NCI-H2171 treated with DMSO at 0.1 percent for 48 hours (cell line): ENCODE measurements around the gene BSDC1.
A peak's percentile ranks its signal among the peaks of the same experiment; 100 is the strongest.

Experiments
- DNase-seq: peaks from one replicate; lab custom pipeline; 2025; lab: John Stamatoyannopoulos, UW

The BSDC1 gene

DNA sequence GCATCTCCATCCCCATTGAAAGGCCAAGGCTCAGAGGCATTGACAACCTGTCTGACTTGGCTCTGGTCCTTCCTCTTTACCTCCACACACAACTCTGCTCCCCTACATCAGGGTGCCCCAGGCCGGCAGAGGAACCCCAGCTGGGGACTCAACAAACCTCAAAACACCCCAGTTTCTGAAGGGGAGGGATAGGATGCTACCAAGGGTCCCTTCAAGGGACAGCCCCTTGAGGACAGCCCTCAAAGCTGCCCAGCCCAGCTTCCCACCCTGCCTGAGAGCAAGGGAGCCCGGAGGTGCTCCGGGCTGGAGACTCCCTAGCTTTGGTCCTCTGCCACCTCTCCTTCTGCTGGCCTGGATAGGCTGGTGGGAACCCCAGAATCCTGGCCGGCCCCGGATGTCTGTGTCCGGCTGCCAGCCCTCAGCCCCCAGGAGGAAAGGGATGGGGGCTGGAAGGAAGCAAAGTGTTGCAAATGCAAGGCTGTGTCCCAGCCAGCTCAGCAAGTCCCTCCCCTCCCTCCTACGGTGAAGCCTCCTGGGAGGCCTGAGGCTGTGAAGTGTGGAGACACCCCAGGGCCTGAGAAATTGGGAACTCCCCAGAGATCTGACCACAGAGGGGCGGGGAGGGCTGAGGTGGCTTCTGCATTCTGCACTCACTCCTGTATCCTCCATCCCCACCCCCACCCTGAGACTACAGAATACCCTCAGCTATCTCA, 57.1 kb downstream of the BSDC1 start:
- no peak for DNase-seq

DNA sequence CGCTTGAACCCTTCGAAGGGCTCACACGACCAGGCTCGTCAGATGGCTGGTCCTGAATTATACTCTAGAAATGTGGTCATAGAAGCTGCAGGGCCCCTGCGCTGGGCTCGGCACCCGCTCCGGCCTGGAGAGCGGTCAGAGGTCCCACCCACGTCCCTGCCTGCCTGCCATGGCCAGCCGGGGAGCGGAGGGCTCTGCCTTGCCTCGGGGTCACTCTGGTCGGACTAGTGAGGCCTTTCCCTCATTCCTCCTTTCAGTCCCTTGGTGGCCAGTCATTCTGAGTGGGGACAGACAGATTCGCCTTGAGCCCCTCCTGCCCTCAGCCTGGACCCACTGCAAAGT, 57.7 kb downstream of the BSDC1 start:
- no peak for DNase-seq

DNA sequence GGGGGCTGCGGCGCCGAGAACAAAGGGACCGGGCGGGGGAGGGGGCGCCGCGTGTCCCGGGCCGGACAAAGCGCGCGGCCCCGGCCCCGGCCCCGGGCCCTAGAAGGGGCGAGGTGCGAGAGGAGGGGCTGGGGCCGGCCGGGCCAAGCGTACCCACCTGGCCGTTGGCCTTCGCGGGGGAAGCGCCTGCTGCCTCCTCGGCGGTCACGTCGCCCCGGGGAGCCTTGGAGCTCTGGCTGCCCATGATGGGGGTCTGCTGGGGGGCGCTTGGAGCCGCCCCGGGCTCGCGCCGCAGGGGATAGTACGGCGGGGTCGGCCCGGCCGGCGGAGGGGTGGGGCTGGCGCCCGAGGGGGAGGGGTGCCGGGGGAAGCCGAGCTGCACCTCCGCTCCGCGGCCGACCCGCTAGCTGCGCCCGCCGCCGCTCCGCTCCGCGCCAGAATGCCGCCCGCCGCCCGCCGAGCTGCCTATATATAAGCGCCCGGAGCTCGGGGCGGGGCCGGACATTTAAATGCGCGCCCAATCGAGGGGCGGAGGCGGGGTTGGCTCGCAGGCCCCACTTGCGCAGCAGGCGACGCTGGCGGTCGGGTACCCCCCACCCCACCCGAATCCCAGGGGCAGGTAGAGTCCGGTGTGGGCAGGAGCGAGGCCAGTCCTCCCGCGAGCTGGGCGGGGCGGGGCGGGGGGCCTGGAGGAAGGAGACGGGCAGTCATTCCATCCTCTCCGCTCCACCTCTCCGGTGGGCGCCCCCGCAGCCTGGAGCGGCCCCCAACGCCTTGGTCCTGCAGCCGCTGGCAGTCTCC, 58.3 kb downstream of the BSDC1 start, which contains the start of gene MARCKSL1:
Gene MARCKSL1, minus strand, starts transcription at position 444 of the 801 bp plus-strand sequence. Its CDS starts 200 bp downstream, at position 244.
- DNase-seq, result peak; percentile 64

DNA sequence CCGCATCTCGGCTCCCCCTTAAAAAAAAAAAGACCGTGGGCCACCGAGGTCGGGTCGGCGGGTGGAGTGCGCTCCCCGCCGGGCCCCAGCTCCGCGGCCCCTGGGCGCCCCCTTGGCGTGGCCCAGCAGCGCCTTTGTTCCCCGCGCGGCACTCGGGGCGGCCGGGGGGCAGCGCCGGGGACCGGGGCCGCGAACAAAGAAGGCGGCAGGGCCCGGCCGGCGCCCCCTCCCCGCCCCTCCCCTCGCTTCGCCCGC, 58.8 kb downstream of the BSDC1 start:
- DNase-seq, result no peak

DNA sequence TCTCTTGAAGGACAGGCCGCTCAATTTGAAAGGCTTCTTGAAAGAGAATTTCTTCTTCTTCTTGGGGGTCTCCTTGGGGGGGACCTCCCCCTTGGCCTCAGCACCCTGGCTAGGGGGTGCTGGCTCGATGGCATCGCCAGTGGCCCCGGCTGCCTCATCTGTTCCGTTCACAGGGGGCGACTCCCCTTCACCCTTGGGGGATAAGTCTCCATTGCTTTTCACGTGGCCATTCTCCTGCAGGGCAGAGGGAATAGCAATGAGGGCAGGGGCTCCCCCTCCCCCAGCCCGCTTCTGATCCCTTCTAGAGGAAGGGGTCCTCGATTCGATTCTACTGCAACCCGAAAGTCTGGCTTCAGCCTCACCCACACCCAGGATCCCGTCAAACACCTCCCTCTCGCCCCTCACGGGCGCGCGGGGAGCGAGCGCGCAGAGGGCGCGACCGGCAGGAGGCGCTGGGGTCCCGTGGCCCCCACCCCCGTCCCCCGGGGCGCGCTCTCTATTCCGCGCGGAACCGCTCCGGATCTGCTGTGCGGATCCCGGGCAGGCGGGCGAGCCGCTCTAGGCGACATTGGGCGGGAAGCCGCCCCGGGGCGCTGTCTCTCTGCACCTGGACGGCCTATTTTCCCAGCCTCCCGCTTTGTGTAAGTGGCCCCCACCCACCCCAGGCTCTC, 59.2 kb downstream of the BSDC1 start:
- DNase-seq, result peak; percentile 40

DNA sequence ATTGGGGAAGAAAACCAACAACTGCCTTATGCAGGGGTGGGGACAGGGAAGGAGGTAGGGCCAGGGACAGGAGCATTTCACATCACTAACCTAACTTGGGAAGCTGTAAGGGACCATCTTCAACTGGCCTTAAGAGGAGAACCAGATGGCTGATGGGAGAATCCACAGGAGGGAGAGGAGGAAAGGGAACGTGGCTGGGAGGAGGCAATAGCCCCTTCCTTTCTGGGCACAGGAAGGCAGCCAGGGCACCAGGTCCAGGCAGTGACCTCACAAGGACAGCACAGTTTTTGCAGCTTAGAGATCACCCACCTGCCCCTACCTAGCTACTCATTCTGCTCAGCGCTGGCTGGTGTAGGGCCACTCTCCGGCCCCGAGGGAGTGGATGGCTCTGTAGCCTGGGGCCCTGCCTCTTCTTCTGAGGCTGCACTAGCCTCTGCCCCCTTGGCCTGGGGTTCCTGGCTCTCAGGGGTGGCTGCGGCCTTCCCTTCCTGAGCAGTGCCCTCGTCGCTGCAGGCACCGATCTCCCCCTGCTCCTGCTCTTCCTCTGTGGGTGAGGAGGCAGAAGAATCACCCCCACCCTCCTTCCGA, 59.9 kb downstream of the BSDC1 start:
- no peak for DNase-seq

DNA sequence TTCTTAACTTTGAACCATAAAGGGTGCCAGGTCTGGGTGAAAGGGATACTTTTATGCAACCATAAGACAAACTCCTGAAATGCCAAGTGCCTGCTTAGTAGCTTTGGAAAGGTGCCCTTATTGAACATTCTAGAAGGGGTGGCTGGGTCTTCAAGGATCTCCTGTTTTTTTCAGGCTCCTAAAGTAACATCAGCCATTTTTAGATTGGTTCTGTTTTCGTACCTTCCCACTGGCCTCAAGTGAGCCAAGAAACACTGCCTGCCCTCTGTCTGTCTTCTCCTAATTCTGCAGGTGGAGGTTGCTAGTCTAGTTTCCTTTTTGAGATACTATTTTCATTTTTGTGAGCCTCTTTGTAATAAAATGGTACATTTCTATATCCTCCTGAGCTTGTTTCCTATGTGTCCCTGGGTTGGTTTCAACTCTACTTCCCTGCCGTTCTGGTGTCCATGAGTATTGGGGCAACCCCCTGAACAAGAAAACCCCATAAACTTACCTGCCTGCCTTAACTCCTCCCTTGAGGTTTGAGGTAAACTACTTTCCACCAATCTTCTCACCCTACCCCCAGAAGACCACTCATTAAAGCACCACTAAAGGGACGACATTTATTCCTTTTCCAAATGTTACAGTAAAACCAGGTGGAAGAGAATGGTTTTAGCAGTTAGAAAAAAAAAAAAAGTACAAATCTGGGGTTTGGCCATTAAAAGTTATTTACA, 60.8 kb downstream of the BSDC1 start:
- no peak for DNase-seq

DNA sequence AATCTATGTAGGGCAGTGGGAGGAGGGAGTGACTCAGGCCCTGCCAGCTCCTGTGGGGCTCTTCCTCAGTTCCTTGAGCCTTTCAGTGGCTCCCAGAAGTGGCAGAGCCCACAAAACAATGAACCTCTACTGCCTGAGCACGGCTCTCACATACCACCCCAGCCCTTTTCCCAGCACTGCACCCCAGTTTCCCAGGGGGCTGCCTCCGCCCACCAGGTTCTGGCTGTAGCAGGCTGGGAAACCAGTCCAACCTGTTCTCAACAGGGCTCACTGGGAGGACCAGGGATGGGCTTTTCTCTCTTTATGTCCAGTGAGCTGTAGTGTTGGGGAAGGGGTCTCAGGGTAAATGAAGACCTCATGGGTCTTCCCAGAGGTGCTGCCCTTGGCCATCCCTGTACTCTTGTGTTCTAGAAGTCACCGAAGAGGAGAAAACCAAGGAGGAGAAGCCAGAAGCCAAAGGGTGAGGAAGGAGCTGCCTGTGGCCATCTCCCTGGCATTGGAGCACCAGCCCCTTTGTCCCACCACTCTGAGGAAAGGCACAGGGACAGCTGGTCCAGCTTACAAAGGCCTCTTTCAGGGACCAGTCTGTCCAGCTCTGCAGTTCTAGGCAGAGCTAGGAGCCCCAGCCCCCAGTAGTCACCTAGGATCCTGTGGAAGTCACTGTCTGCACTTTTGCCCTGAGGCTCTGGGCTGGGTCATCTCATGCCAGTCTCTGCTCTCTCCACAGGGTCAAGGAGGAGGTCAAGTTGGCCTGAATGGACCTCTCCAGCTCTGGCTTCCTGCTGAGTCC, 61.8 kb downstream of the BSDC1 start:
- DNase-seq, result no peak

DNA sequence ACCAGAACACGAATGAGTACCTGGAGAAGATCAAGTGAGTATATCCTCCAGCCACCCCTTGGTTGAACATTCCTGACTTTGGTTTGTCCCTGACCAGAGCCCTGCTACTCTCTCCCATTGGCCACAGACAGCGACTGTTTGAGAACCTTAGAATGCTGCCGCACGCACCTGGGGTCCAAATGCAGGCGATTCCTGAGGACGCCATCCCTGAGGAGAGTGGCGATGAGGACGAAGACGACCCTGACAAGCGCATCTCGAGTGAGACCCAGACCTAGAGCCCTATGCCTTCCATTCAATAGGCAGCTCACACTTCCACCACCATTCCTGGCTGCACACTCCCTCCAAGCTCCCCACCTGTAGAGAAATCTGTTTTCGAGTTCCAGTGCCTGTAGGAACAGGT, 62.7 kb downstream of the BSDC1 start:
- no peak for DNase-seq

DNA sequence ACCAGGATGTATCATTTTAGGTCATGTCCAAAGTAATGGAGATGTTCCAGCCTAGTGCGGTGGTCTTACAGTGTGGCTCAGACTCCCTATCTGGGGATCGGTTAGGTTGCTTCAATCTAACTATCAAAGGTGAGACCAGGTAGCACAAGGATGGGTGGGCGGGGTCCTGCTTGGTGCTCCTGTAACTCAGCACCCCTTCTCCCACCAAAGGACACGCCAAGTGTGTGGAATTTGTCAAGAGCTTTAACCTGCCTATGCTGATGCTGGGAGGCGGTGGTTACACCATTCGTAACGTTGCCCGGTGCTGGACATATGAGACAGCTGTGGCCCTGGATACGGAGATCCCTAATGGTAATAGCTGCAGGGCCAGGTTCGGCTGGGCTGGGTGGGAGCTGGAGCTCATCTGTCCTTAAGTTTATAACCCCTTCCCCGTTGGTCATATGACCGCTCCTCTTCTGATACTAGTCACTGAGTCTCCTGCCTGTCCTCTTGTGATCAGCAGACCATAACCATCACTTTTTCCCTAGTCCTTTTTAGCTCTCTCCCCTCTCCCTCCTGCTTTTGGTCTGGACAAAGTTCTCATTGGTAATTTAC, 63.6 kb downstream of the BSDC1 start:
- no peak for DNase-seq

DNA sequence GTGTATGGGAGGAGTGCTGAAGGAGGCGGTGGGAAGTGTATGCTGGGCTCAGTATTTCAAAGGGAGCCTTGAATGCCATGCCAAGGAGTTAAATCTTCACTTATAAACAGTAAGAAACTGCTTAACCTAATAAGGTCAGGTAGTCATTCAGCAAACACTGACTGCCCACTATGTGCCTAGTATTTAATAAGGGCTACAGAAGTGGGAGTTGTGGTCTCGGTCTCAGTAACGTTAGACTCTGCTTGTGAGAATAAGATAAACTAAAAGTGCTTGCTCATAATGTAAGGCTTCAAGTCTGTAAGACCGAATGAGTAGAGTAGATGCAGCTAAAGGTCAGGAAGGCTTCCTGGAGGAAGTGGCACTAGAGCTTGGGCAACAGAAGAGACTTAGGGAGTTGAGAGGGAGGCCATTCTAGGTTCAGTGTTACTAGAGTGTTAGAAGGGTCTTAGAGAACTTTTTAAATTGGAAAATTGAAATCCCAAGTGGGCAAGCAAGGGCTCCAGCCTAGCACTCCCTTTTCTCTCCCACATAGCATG, 64.2 kb downstream of the BSDC1 start:
- DNase-seq, result no peak

DNA sequence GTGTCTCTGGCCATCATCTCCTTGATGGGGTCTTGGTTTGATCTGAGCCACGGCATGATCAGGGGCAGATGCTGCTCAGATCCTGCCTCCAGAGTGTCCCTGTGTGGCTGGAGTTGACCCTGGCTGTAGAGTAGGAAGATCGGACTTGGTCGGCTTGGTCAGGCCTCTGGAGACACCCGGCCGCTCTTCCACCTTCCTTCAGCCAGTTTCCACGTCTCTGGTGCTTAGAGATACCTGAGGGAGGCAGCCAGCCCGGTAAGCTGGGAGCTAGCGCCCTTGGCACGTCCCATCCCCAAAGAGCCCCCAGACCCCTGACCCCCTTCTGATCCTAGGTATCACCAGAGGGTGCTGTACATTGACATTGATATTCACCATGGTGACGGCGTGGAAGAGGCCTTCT, 67.0 kb downstream of the BSDC1 start:
- DNase-seq, result no peak

DNA sequence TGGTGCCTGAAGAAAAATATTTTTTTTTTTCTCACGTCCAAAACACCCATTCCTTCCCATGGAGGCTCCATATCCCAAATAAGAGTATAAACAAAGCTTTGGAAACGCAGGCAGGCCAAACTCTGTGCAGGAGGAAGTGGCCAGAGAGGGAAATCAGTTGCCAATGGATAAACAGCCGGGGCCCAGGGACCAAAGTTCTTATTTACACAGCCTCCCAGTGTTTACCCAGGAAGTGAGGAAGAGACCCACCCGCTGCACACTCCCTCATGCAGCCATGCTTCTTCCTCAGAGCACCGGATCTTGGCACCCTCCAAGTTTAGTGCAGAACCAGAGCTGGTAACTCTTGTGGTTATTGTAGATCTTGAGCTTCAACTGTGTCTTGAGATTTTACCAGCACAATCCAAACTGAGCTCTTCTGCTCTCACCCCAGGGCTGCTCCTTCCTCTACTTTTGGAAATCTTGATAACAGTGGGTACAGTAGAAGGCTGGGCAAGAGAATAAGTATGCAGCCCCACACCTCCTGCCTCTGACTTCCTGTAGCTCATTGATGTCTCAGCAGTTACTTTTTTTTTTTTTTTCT, 72.4 kb downstream of the BSDC1 start:
- no peak for DNase-seq

DNA sequence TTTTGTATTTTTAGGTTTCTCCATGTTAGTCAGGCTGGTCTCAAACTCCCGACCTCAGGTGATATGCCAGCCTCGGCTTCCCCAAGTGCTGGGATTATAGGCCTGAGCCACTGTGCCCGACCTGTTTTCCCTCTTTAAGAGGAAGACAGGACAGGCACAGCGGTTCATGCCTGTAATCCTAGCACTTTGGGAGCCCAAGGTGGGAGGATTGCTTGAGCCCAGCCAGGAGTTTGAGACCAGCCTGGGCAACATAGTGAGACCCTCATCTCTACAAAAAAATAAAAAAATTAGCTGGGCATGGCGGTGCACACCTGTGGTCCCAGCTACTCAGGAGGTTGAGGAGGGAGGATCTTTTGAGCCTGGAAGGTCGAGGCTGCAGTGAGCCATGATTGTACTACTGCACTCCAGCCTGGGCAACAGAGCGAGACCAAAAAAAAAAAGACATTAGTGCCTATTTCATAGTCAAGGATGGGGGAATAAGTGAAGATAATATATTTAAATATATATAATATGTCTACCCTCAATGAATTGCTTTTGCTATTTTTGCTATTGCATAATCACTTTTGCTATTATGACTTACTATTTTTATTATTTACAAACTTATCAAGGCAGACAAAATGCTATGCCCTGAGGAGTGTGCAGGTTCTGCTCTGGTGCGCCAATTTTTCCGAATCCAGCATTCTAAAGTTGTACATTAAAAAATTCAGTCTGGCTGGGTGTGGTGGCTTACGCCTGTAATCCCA, 75.9 kb downstream of the BSDC1 start:
- DNase-seq, result no peak

DNA sequence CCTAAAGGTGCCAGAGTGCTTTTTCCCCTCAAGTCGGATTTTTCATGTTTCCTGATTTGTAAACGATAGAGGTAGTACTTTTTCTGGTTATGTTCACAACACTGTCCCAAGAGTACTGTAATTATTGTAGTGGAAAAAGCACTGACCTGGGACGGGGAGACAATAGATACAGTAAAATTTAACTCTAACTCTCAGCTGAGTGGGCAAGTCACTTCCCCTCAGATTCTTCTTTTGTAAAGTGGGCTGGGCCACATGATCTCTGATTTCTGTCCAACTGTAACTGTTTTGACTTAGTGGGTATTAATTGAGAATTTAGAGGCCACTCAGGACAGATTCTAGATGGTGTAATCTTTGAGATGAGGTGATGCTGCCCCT, 77.4 kb downstream of the BSDC1 start:
- no peak for DNase-seq
